ENCODE data around the gene PHC2.
"Not testable (repeated sequence)": the region's sequence is repeated elsewhere in the genome, so short reads cannot be mapped to it uniquely, and the experiment has no call there.

The PHC2 gene

DNA sequence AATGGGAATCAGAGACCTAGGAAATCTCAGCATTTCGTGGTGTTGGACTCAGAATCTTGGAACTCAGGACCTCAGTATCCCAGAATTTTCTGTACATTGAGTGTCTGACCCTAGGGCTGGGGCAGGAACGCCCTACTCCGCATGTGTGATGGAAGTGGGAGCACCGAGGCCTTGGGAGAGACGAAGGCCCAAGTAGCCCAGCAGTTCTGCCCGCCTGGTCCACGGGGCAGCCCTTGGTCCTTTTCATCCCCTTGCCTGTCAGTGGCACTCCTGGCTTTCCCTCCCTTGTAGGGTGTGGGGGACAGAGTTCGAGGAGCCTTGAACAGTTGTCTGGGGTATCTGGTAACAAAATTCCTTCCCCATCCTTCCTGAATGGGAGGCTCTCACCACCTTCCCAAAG lies 120.2 kb downstream of the PHC2 start:
- no peak for DNase-seq (ENCODE audit: low spot score)

GRCh38 chr1:33309351-33309750 lies 121.5 kb downstream of the PHC2 start:
- not testable (repeated sequence) for DNase-seq (ENCODE audit: low spot score)

- DNase-seq (ENCODE audit: low spot score): no peak
These were observed 123.4 kb downstream of the PHC2 start for GRCh38 chr1:33307494-33307864.

DNA sequence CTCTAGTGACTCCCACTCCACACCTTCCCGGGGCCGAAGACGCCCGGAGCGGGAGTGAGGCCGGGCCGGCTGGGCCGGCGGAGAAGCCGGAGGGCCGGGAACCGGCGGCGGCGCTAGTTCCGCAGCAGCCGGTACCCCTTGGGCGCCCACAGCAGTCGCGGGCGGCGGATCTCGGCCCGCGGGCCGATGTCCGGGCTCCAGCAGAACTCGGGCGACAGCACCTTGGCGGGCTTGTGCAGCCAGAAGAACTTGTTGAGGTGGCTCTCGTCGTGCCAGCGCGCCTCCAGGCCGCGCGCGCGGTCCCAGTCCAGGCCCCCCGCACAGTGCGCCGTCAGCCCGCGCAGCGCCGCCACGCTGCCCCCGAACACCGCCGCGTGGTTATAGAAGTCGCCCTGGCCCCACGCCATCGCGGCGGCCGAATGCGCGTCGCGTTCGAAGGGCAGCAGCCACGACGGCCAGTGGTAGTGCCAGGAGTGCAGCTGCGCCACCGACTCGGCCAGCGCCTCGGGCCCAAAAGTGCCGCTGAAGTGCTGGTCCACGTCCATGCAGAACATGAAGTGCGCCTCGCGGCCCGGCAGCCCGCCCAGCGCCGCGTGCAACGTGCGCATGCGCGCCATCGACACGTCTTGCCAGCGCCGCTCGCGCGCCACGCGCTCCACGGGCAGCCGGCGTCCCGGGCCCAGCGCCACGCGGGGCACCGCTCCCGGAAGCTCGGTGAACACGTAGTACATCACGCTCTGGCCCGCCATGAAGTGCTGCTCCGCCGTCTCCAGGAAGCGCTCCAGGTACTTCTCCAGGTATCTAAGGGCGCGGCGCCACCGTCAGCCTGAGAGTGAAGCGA lies 124.0 kb downstream of the PHC2 start:
- DNase-seq (ENCODE audit: low spot score): no peak

DNA sequence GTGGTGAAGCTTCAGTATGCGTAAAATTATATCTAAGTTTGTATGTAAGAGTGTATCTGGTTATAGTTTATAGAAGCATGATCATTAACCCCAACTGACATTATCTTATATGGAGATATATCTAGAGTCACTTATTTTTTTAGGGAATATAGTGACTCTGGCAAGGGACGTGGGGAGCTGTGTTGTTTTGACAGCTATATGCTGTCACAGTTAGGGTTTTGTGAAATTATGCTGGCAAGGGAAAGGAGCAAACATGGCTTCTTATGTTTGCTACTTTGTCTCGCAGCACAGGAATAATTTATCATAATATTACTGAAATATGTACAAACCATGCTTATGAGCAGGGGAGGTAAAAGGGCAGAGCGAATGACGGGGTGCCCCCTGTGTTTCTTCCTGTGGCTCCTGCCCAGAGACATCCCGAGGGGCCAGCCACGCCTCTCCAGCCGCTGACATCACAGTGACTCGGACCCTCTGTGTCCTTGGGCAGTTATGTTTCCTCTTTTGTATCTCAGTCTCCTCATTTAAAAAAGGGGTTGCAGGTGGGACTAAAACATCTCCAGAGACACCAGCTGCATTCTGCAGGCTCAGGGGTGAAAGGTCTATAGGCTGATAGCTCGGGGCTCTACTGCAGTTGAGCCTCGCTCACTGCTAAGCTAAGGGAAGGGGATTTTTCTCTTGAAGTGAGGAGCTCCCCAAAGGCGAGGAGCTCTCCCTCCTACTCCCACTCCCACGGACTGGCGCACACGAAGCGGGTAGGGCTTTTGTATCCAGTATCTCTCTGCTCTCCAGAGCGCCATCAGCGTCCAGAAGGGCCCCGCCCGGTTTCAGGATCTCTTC lies 124.9 kb downstream of the PHC2 start:
- DNase-seq (ENCODE audit: low spot score): no peak

- DNase-seq (ENCODE audit: low spot score): no peak
These were observed 125.9 kb downstream of the PHC2 start for GRCh38 chr1:33305016-33305415.

GRCh38 chr1:33302325-33302724 lies 128.6 kb downstream of the PHC2 start:
- no peak for DNase-seq (ENCODE audit: low spot score)

DNA sequence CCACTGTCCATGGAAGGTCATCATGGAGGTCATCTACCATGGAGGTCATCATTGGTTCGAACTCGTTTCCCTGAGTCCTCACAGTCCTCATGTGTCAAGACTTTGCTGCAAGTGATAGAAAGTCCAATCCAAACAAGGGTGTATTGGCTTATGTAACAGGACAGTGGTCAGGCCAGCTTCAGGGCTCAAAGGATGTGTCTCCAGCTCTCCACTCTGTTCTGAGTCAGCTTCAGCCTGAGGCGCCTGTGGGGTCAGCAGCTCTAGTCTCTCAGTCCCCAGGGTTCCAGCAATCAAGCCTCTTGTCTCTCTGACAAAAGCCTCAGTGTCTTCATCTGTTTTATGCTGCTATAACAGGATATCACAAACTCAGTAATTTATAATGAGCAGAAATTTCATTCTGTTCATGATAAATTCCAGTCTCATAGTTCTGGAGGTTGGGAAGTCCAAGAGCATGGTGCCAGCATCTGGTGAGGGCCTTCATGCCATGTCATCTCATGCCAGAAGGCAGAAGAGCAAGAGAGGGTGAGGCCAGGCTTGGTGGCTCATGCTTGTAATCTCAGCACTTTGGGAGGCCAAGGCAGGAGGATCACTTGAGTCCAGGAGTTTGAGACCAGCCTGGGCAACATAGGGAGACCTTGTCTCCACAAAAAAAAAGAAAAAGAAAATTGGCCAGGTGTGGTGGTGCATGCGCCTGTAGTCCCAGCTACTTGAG lies 129.5 kb downstream of the PHC2 start:
- no peak for DNase-seq (ENCODE audit: low spot score)

DNA sequence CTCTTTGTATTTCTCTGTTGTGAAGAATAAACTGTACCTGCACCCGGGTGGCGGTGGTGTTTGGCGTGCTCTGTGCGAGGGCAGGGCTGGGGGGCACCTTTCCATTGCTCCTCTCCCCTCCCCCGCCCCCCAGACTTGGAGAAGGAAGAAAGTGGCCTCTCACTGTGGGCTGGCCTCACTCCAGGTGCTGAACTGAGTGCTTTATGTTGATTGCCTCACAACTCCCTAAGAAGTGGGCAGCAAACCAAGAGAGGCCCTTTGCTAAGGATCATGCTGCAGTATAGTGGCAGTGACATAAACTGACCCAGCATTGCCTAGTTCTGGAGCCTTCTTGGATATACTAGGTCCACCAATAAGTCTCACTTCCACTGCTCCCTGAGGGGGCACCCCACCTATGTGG lies 130.2 kb downstream of the PHC2 start:
- DNase-seq (ENCODE audit: low spot score): no peak

DNA sequence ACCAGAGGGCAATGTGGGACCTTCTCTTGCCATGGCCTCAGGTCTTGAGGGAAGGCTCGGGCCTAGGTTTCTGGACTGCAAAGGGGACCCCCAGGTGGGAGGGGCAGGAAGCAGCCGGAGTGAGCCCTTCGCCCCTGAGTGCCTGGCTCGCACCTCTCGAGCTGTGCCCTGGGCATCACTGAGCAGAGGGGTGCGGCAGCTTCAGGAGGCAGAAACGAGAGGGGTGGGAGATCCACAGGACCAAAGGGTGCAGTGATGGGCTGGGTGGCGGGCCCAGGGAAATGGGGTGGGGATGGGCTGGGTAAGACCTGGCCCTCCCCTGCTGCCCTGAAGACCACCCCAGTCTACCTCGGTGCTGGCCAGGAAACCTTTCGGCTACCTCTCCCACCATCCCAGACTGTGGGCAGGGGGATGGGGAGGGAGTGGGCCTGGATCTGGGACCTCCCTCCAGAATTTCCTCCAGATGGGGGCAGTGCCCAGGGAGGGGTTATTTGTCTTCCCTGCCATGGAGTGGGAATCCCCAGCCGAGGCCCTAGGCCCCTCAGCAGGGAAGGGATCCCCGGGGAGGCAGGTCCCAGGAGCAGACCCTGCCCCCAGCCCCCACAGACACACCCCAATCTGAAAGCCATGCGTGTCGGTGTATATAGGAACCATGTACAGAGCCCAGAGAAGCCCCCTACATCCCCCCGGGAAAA lies 131.3 kb downstream of the PHC2 start:
- no peak for DNase-seq (ENCODE audit: low spot score)

DNA sequence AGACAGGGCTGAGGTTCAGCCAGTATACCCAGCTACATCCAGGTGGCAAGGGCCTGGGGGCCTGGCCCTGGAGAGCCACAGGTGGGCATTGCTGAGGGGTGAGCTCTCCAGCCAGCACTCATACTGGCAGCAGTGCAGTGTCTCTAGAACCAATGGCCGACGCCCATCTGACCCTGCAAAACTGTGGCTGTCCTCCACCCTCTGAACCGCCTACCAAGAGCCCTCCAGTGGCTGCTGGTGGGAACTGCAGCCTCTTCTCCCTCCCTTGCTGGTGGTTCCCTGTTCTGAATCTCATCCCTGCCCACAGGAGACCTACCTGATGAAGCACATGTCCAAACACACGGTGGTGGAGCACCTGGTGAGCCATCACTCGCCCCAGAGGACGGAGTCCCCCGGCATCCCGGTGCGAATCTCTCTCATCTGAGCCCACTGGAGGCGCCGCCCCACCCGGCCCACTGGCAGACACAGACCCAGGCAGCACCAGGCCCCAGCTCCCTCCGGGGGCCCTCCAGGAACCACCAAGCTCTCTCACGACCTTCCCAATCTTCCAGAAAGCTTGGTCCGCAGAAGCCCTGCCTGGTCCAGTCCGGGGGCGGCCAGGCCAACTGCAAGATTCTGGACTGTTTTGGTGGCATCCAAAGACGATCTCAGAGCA lies 132.1 kb downstream of the PHC2 start:
- DNase-seq (ENCODE audit: low spot score): peak; percentile 62

DNA sequence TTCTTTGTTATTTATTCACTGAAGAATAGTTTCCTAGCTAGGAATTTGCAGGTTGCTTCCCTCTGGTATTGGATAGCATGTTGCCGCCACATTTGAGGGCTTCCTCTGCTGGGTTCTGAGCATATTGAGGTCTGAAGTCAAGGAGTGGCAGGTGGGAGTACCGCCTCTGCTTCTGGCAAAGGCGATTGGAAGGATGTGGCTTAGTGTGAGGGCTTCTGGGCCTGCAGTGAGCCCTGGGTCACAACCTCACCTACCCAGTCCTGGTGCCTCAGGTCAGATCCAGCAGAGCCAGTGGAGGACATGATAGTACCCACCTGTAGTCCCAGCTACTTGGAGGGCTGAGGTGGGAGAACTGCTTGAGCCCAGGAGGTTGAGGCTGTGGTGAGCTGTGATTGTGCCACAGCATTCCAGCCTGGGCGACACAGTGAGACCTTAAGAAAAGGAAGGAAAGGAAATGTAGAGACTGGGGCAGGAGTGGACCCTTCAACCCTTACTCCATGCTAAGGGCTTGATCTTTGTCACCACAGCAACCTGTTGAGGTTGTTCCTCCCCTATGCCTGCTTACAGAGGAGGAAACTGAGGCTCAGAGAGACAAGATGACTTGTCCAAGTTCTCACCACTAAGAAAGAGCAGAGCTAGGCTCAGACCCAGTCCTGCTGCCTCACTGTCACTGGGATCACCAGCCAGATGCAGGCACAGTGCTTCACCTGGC lies 132.8 kb downstream of the PHC2 start:
- no peak for DNase-seq (ENCODE audit: low spot score)

- no peak for DNase-seq (ENCODE audit: low spot score)
These were observed 134.1 kb downstream of the PHC2 start for GRCh38 chr1:33296824-33297223.

DNA sequence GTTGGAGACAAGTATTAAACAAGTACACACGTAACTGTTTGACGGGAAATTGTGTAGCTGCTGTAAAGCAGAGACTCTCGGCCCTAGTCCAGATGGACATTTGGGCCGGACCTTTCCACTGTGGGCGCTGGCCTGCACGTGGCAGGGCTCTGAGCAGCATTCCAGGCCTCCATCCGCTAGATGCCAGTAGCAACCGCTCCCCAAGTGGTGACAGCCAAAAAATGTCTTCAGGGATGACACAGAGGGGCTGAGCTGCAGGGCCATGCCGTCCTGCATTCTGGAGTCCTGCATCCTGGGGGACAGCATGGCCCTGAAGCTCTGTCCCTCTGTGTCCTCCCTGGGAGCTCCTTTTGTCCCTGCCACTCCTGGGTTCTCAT lies 134.8 kb downstream of the PHC2 start:
- DNase-seq (ENCODE audit: low spot score): no peak

DNA sequence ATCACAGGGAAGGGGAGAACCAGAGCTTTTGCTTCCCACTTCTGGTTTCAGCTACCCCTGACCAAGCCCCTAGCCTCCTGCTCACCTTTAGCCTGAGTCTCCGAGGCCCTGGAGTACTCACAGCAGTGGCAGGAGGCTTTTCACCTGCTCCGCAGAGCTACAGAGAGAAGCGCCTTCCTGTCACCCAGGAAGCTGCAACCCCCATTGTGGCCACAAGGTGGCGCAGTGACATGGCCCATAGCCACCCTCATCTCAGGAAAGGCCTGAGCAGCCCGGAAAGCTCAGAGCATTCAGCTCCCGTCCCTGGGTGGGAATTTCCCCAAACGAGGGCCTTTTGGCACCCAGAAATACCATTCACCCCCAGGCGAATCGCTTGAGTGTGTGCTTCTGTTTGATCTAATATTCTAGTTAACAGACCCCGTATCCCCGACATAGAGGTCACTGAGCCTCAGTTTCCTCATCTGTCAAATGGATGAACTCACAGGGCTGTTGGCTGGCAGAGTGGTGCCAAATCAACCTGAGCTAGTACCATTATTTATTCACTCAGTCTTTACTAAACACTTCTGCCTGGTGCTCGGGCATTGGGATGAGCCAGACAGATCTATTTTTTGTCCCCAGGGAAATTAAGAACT lies 135.3 kb downstream of the PHC2 start:
- peak; percentile 91 for DNase-seq (ENCODE audit: low spot score)

- DNase-seq (ENCODE audit: low spot score): no peak
These were observed 135.9 kb downstream of the PHC2 start for GRCh38 chr1:33295023-33295422.

DNA sequence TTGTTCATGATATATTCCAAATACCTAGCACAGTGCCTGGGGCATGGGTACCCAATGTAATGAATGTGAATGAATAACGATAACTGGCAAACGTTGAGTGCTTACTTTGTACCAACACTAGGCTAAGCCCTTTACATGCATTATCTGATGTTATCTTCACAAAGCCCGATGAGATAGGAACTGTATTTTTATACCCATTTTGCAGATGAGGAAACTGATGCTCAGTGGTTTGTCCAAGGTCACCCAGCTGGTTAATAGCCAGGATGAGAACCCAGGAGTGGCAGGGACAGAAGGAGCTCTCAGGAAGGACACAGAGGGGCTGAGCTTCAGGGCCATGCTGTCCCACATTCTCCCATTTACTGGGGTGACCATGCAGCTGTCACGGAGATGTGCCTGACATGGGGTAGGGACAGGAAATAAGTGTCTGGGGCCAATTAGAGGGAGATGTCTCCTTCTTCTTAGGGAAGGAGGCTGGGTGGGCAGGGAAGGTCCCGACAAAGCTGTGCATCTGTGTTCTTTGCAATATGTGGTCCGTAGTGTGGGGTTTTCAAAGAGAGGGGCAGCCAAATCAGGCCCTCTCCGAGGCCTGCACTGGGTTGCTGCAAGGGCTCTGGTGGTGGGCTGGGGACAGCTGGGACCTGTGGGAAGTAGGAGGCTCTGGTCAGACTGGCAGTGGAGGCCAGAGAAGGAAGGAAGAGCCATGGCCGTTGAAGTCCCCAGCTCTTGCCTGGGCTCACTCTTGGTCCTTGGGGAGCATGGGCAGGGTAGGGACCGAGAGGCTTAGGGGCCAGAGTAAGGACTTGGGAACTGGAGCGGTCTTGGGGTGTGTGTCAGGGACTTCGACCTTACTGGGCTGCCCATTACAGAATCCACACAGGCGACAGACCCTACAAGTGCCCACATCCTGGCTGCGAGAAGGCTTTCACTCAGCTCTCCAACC lies 136.6 kb downstream of the PHC2 start:
- DNase-seq (ENCODE audit: low spot score): no peak

DNA sequence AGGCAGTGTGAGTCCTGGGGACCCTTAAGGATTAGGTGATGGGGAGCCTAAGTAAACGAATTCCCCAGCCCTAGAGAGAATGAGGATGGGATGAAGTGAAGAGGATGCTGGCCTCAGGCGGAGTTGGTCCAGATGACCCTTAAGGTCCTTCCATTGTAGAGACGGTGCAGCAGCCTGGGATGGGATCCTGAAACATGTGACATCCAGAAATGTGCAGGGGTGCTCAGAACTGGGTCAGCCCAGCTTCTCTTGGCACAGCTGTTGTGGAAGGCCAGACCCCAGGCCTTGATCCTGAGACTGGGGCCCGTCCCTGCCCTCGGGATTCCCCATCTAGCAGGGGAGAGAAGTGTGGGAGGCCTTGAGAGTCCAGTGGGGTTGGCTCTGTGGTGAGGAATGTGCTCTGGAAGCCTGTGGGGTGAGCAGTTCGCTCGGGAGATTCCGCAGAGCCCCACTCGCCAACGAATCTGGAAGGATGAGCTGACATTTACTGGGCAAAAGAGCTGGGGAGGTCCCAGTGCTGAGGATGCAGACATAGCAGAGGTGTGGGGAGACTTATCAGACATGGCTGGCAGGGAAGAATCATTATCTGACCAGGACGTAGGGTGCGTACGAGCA lies 138.1 kb downstream of the PHC2 start:
- DNase-seq (ENCODE audit: low spot score): no peak

DNA sequence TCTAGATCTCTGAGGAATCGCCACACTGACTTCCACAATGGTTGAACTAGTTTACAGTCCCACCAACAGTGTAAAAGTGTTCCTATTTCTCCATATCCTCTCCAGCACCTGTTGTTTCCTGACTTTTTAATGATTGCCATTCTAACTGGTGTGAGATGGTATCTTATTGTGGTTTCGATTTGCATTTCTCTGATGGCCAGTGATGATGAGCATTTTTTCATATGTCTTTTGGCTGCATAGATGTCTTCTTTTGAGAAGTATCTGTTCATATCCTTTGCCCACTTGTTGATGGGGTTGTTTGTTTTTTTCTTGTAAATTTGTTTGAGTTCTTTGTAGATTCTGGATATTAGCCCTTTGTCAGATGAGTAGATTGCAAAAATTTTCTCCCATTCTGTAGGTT lies 140.3 kb downstream of the PHC2 start:
- not testable (repeated sequence) for DNase-seq (ENCODE audit: low spot score)
